ENCODE data around the gene CCDC50. TPM values are rescaled to one million over a fixed set of nuclear protein-coding genes. Genes with fewer than 3 reads are reported as not detected.

CCDC50 gene
- total RNA-seq, 1 donor from 2014 or later = 81.6 TPM

- peak; percentile 91 for DNase-seq (ENCODE audit: low spot score)
These were observed 91.6 kb downstream of the CCDC50 start for GRCh38 chr3:191420771-191421170.

GRCh38 chr3:191424881-191425280 lies 95.7 kb downstream of the CCDC50 start:
- no peak for DNase-seq (ENCODE audit: low spot score)

GRCh38 chr3:191425322-191425734 lies 96.1 kb downstream of the CCDC50 start:
- no peak for DNase-seq (ENCODE audit: low spot score)

GRCh38 chr3:191426311-191426710 lies 97.1 kb downstream of the CCDC50 start:
- DNase-seq (ENCODE audit: low spot score) = no peak

- no peak for DNase-seq (ENCODE audit: low spot score)
These were observed 99.0 kb downstream of the CCDC50 start for GRCh38 chr3:191428177-191428576.

- no peak for DNase-seq (ENCODE audit: low spot score)
These were observed 100.9 kb downstream of the CCDC50 start for GRCh38 chr3:191430103-191430502.

GRCh38 chr3:191431160-191431822 lies 102.1 kb downstream of the CCDC50 start:
- DNase-seq (ENCODE audit: low spot score) = no peak

GRCh38 chr3:191432162-191432561 lies 103.0 kb downstream of the CCDC50 start:
- DNase-seq (ENCODE audit: low spot score) = no peak

GRCh38 chr3:191434024-191434423 lies 104.8 kb downstream of the CCDC50 start:
- DNase-seq (ENCODE audit: low spot score) = no peak

- DNase-seq (ENCODE audit: low spot score) = no peak
These were observed 106.8 kb downstream of the CCDC50 start for GRCh38 chr3:191435981-191436380.

GRCh38 chr3:191438150-191438814 lies 109.1 kb downstream of the CCDC50 start:
- no peak for DNase-seq (ENCODE audit: low spot score)

- no peak for DNase-seq (ENCODE audit: low spot score)
These were observed 111.3 kb downstream of the CCDC50 start for GRCh38 chr3:191440532-191440931.

- no peak for DNase-seq (ENCODE audit: low spot score)
These were observed 112.5 kb downstream of the CCDC50 start for GRCh38 chr3:191441687-191442086.

GRCh38 chr3:191444569-191444968 lies 115.4 kb downstream of the CCDC50 start:
- DNase-seq (ENCODE audit: low spot score) = no peak

Other genes with a start within 250 kb of the CCDC50 start
- 52.5 TPM for gene OSTN, start 130.2 kb upstream of the CCDC50 start, total RNA-seq (ENCODE audit: insufficient read depth, low replicate concordance)
- 4.8 TPM for gene UTS2B, start 1.1 kb downstream of the CCDC50 start, total RNA-seq (ENCODE audit: insufficient read depth, low replicate concordance)
- not detected for gene PYDC2, start 131.8 kb downstream of the CCDC50 start, total RNA-seq (ENCODE audit: insufficient read depth, low replicate concordance)

All from umbilical cord (tissue), 2 donors.